Right lobe of liver (tissue), 4 donors: Measurements from ENCODE around the gene GLYATL1B.

Experiments used
- POLR2A ChIP-seq: fragments of 450-650 bp; IDR thresholded peaks from one replicate; pipeline ENCODE4 v1.6.1; 2017; ENCODE audit warnings: antibody characterized with exemption, mild to moderate bottlenecking
- TF ChIP-seq, protein P1 (sequence below), 4 donors: fragments of 200-600 bp in 3 of 4; fragments of 450-650 bp in 1 of 4; IDR thresholded peaks; one replicate each; pipeline versions ENCODE4 v1.5.1 to v1.8.0; 2016 to 2022; ENCODE audit warnings: antibody characterized with exemption in 4 of 4, mild to moderate bottlenecking in 2 of 4
- donor health status: DM: no; HTN: no; CAD: no.
- donor health status: DM: no; HTN: no; CAD: no.
- donor health status: DM: no; HTN: yes; CAD: no.

DNA sequence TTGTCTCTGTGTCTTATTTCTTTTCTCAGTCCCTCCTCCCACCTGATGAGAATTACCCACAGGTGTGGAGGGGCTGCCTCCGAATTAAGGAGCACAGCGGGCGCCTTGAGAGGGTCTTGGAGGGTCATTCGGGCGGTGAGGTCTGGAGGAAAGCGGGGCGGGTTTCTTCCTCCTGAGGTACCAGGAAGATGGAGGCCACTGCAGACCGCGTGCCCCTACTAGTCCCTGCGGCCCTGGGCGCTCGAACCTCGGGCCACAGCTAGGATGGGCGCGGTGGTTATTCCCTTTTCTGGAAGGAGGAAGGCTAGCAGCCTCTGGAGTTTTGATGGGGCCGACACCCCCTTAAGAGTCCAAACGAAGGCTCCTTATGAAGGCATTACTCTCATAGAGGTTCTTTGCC lies 51.1 kb downstream of the GLYATL1B start:
- TF ChIP-seq, protein P1, sequence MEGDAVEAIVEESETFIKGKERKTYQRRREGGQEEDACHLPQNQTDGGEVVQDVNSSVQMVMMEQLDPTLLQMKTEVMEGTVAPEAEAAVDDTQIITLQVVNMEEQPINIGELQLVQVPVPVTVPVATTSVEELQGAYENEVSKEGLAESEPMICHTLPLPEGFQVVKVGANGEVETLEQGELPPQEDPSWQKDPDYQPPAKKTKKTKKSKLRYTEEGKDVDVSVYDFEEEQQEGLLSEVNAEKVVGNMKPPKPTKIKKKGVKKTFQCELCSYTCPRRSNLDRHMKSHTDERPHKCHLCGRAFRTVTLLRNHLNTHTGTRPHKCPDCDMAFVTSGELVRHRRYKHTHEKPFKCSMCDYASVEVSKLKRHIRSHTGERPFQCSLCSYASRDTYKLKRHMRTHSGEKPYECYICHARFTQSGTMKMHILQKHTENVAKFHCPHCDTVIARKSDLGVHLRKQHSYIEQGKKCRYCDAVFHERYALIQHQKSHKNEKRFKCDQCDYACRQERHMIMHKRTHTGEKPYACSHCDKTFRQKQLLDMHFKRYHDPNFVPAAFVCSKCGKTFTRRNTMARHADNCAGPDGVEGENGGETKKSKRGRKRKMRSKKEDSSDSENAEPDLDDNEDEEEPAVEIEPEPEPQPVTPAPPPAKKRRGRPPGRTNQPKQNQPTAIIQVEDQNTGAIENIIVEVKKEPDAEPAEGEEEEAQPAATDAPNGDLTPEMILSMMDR (IDR thresholded peaks at IDR 0.05) = no peak
- TF ChIP-seq POLR2A = no peak
